ENCODE results near the gene BICDL2.

- TF ChIP-seq, protein P1, sequence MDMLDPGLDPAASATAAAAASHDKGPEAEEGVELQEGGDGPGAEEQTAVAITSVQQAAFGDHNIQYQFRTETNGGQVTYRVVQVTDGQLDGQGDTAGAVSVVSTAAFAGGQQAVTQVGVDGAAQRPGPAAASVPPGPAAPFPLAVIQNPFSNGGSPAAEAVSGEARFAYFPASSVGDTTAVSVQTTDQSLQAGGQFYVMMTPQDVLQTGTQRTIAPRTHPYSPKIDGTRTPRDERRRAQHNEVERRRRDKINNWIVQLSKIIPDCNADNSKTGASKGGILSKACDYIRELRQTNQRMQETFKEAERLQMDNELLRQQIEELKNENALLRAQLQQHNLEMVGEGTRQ (IDR thresholded peaks at IDR 0.05; ENCODE audit: low read depth, low read length) = peak; percentile 51
- TF ChIP-seq POLR2A (IDR thresholded peaks at IDR 0.05; ENCODE audit: low read depth, low read length) = no peak
- TF ChIP-seq, protein P2, sequence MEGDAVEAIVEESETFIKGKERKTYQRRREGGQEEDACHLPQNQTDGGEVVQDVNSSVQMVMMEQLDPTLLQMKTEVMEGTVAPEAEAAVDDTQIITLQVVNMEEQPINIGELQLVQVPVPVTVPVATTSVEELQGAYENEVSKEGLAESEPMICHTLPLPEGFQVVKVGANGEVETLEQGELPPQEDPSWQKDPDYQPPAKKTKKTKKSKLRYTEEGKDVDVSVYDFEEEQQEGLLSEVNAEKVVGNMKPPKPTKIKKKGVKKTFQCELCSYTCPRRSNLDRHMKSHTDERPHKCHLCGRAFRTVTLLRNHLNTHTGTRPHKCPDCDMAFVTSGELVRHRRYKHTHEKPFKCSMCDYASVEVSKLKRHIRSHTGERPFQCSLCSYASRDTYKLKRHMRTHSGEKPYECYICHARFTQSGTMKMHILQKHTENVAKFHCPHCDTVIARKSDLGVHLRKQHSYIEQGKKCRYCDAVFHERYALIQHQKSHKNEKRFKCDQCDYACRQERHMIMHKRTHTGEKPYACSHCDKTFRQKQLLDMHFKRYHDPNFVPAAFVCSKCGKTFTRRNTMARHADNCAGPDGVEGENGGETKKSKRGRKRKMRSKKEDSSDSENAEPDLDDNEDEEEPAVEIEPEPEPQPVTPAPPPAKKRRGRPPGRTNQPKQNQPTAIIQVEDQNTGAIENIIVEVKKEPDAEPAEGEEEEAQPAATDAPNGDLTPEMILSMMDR (conservative IDR thresholded peaks at IDR 0.05; ENCODE audit: low read depth, low read length) = peak; percentile 54
- TF ChIP-seq BHLHE40 (IDR thresholded peaks at IDR 0.05; ENCODE audit: low read depth, low read length) = no peak
- TF ChIP-seq MAZ (IDR thresholded peaks at IDR 0.05; ENCODE audit: borderline replicate concordance, low read depth, low read length) = peak; percentile 58; the same call in 1 of the 2 replicates
- peak; percentile 75; the same call in 1 of the 2 replicates for TF ChIP-seq FOS (IDR thresholded peaks at IDR 0.05; ENCODE audit: low read depth, low read length)
- peak; percentile 56 for TF ChIP-seq RAD21 (IDR thresholded peaks at IDR 0.05; ENCODE audit: low read length)
- no peak for TF ChIP-seq SMC3 (IDR thresholded peaks at IDR 0.05; ENCODE audit: low read depth, low read length)
- no peak for TF ChIP-seq MXI1 (IDR thresholded peaks at IDR 0.05; ENCODE audit: borderline replicate concordance, low read depth, low read length)
- TF ChIP-seq CEBPB (IDR thresholded peaks at IDR 0.05; ENCODE audit: low read depth, low read length) = no peak
Measured at GRCh38 chr16:3003582-3004270, 33.0 kb downstream of the BICDL2 start.

Data from IMR-90 (cell line).